Suppressor macrophage treated with lipopolysaccharide for 1 hour (primary cell): ENCODE results near the gene CPB2.

Source experiments
- DNase-seq, 3 donors: peaks; one replicate each; pipeline ENCODE4 v3.0.0-alpha.2; 2020 to 2022

CPB2 gene

GRCh38 chr13:46126552-46127357, 21.9 kb upstream of the CPB2 start:
- peak; percentile 72 to 81 (median 75) for DNase-seq

GRCh38 chr13:46126056-46126455, 21.2 kb upstream of the CPB2 start:
- DNase-seq, result no peak

- no peak for DNase-seq
Measured at GRCh38 chr13:46124967-46125933, 20.4 kb upstream of the CPB2 start.

- peak in 2 of 3 donors; percentile 68 to 72 for DNase-seq
Measured at GRCh38 chr13:46124531-46124966, 19.7 kb upstream of the CPB2 start.

GRCh38 chr13:46122304-46122703, 17.5 kb upstream of the CPB2 start:
- DNase-seq, result no peak

GRCh38 chr13:46121597-46122163, 16.8 kb upstream of the CPB2 start:
- no peak for DNase-seq

GRCh38 chr13:46121033-46121432, 16.2 kb upstream of the CPB2 start:
- DNase-seq, result no peak

GRCh38 chr13:46119883-46120614, 15.2 kb upstream of the CPB2 start:
- no peak for DNase-seq

- DNase-seq, result no peak
Measured at GRCh38 chr13:46116653-46117502, 12.0 kb upstream of the CPB2 start.

GRCh38 chr13:46114613-46115012, 9.8 kb upstream of the CPB2 start:
- peak; percentile 61 to 73 (median 69) for DNase-seq

- peak; percentile 89 to 95 (median 90) for DNase-seq
Measured at GRCh38 chr13:46113596-46113995, 8.8 kb upstream of the CPB2 start.

- DNase-seq, result no peak
Measured at GRCh38 chr13:46111151-46111550, 6.3 kb upstream of the CPB2 start.

- no peak for DNase-seq
Measured at GRCh38 chr13:46109451-46109850, 4.6 kb upstream of the CPB2 start.

- DNase-seq, result no peak
Measured at GRCh38 chr13:46106839-46107371, 2.1 kb upstream of the CPB2 start.

- DNase-seq, result no peak
Measured at GRCh38 chr13:46103037-46103436, 1.8 kb downstream of the CPB2 start.

- no peak for DNase-seq
Measured at GRCh38 chr13:46102255-46102605, 2.6 kb downstream of the CPB2 start.

- peak; percentile 45 to 55 (median 51) for DNase-seq
Measured at GRCh38 chr13:46101484-46102254, 3.2 kb downstream of the CPB2 start.

- DNase-seq, result no peak
Measured at GRCh38 chr13:46101002-46101401, 3.8 kb downstream of the CPB2 start.

GRCh38 chr13:46100191-46100815, 4.5 kb downstream of the CPB2 start:
- DNase-seq, result peak; percentile 65 to 84 (median 82)

GRCh38 chr13:46097663-46098062, 7.2 kb downstream of the CPB2 start:
- no peak for DNase-seq
